Measurements from ENCODE around the gene SELENOS.

SELENOS gene

GRCh38 chr15:101266787-101267186, 10.5 kb downstream of the SELENOS start:
- no peak overlapping the region for H3K27ac ChIP-seq
- H3K4me3 ChIP-seq (ENCODE audit: low read depth, low read length): no peak overlapping the region
- in situ Hi-C loops (cut with HindIII; ENCODE audit: low pct_ligation_motif_present, low sequenced_read_pairs): no loop called here

GRCh38 chr15:101266034-101266433, 11.3 kb downstream of the SELENOS start:
- peak; percentile 39 for DNase-seq
- TF ChIP-seq CTCF (IDR thresholded peaks at IDR 0.05; ENCODE audit: low read depth, low read length, missing control alignments): no peak
- Histone ChIP-seq H3K27ac (no peak overlapping the region), H3K36me3 (replicated peaks) (peaks cover 24% of the 10 kb centered on the region), H3K4me3 (ENCODE audit: low read depth, low read length) (no peak overlapping the region), H3K27me3 (replicated peaks) (no peaks in the 10 kb centered on the region)
- in situ Hi-C loops (cut with HindIII; ENCODE audit: low pct_ligation_motif_present, low sequenced_read_pairs): no loop called here

More at GRCh38 chr15:101266787-101267186, 10.5 kb downstream of the SELENOS start:
- no peak for TF ChIP-seq CTCF (IDR thresholded peaks at IDR 0.05; ENCODE audit: low read depth, low read length, missing control alignments)
- Histone ChIP-seq H3K36me3 (replicated peaks) (peaks cover 32% of the 10 kb centered on the region), H3K27me3 (replicated peaks) (no peaks in the 10 kb centered on the region)
- DNase-seq: no peak

GRCh38 chr15:101264911-101265641, 12.2 kb downstream of the SELENOS start:
- Histone ChIP-seq H3K27ac (no peak overlapping the region), H3K4me3 (ENCODE audit: low read depth, low read length) (no peak overlapping the region), H3K27me3 (replicated peaks) (no peaks in the 10 kb centered on the region), H3K36me3 (replicated peaks) (peaks cover 16% of the 10 kb centered on the region)
- DNase-seq: no peak
- no peak for TF ChIP-seq CTCF (IDR thresholded peaks at IDR 0.05; ENCODE audit: low read depth, low read length, missing control alignments)
- in situ Hi-C loops (cut with HindIII; ENCODE audit: low pct_ligation_motif_present, low sequenced_read_pairs): no loop called here

- no peaks in the 10 kb centered on the region for H3K27me3 ChIP-seq (replicated peaks)
- peak; percentile 32 for DNase-seq
- peaks cover 6% of the 10 kb centered on the region for H3K36me3 ChIP-seq (replicated peaks)
- H3K4me3 ChIP-seq (ENCODE audit: low read depth, low read length): no peak overlapping the region
- TF ChIP-seq CTCF (IDR thresholded peaks at IDR 0.05; ENCODE audit: low read depth, low read length, missing control alignments): no peak
- in situ Hi-C loops (cut with HindIII; ENCODE audit: low pct_ligation_motif_present, low sequenced_read_pairs): no loop called here
- H3K27ac ChIP-seq: no peak overlapping the region
These were observed 13.3 kb downstream of the SELENOS start for GRCh38 chr15:101264011-101264410.

GRCh38 chr15:101262551-101262950, 14.7 kb downstream of the SELENOS start:
- no peak for TF ChIP-seq CTCF (IDR thresholded peaks at IDR 0.05; ENCODE audit: low read depth, low read length, missing control alignments)
- DNase-seq: no peak
- Histone ChIP-seq H3K27me3 (replicated peaks) (no peaks in the 10 kb centered on the region), H3K27ac (no peak overlapping the region), H3K4me3 (ENCODE audit: low read depth, low read length) (no peak overlapping the region), H3K36me3 (replicated peaks) (no peaks in the 10 kb centered on the region)
- in situ Hi-C loops (cut with HindIII; ENCODE audit: low pct_ligation_motif_present, low sequenced_read_pairs): no loop called here

Measured in brain microvascular endothelial cell (primary cell).